Prostate gland (tissue), 2 donors: ENCODE results near the gene PIK3C2G.

Experiments used
- POLR2A ChIP-seq: fragments of 450-650 bp; IDR thresholded peaks from one replicate; pipeline ENCODE4 v1.6.1; 2016; ENCODE audit warnings: antibody characterized with exemption, mild to moderate bottlenecking
- POLR2AphosphoS5 ChIP-seq: sonication (generic); formaldehyde crosslinking; IDR thresholded peaks from one replicate; pipeline ENCODE4 v1.6.1; 2017; ENCODE audit warnings: antibody characterized with exemption
- TF ChIP-seq, protein P1 (sequence below), 4 experiments: fragments of 200-600 bp in 2 of 4; fragments of 450-650 bp in 2 of 4; sonication (generic) in 2 of 4; IDR thresholded peaks; 1 replicate in 3 of 4; 2 replicates in 1 of 4; pipeline ENCODE4 v1.5.1; 2016 to 2019; ENCODE audit warnings: antibody characterized with exemption in 4 of 4, mild to moderate bottlenecking in 2 of 4, moderate library complexity in 2 of 4

GRCh38 chr12:18304609-18305008 is 43.3 kb downstream of the PIK3C2G start:
- TF ChIP-seq, protein P1, sequence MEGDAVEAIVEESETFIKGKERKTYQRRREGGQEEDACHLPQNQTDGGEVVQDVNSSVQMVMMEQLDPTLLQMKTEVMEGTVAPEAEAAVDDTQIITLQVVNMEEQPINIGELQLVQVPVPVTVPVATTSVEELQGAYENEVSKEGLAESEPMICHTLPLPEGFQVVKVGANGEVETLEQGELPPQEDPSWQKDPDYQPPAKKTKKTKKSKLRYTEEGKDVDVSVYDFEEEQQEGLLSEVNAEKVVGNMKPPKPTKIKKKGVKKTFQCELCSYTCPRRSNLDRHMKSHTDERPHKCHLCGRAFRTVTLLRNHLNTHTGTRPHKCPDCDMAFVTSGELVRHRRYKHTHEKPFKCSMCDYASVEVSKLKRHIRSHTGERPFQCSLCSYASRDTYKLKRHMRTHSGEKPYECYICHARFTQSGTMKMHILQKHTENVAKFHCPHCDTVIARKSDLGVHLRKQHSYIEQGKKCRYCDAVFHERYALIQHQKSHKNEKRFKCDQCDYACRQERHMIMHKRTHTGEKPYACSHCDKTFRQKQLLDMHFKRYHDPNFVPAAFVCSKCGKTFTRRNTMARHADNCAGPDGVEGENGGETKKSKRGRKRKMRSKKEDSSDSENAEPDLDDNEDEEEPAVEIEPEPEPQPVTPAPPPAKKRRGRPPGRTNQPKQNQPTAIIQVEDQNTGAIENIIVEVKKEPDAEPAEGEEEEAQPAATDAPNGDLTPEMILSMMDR (IDR thresholded peaks at IDR 0.05) = no peak
- no peak for TF ChIP-seq POLR2A
- TF ChIP-seq POLR2AphosphoS5 = no peak
